HG02852 (cell line): ENCODE data around the gene DIAPH3.
"Not testable (repeated sequence)": the region's sequence is repeated elsewhere in the genome, so short reads cannot be mapped to it uniquely, and the experiment has no call there.

Experiments used
- ATAC-seq: cut with Tn5 transposase; IDR thresholded peaks from one replicate; pipeline ENCODE4 v1.9.1; 2021; ENCODE audit warnings: mild to moderate bottlenecking, moderate library complexity; ENCODE audit not compliant: unreplicated experiment

The DIAPH3 gene, protein sequence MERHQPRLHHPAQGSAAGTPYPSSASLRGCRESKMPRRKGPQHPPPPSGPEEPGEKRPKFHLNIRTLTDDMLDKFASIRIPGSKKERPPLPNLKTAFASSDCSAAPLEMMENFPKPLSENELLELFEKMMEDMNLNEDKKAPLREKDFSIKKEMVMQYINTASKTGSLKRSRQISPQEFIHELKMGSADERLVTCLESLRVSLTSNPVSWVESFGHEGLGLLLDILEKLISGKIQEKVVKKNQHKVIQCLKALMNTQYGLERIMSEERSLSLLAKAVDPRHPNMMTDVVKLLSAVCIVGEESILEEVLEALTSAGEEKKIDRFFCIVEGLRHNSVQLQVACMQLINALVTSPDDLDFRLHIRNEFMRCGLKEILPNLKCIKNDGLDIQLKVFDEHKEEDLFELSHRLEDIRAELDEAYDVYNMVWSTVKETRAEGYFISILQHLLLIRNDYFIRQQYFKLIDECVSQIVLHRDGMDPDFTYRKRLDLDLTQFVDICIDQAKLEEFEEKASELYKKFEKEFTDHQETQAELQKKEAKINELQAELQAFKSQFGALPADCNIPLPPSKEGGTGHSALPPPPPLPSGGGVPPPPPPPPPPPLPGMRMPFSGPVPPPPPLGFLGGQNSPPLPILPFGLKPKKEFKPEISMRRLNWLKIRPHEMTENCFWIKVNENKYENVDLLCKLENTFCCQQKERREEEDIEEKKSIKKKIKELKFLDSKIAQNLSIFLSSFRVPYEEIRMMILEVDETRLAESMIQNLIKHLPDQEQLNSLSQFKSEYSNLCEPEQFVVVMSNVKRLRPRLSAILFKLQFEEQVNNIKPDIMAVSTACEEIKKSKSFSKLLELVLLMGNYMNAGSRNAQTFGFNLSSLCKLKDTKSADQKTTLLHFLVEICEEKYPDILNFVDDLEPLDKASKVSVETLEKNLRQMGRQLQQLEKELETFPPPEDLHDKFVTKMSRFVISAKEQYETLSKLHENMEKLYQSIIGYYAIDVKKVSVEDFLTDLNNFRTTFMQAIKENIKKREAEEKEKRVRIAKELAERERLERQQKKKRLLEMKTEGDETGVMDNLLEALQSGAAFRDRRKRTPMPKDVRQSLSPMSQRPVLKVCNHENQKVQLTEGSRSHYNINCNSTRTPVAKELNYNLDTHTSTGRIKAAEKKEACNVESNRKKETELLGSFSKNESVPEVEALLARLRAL

DNA sequence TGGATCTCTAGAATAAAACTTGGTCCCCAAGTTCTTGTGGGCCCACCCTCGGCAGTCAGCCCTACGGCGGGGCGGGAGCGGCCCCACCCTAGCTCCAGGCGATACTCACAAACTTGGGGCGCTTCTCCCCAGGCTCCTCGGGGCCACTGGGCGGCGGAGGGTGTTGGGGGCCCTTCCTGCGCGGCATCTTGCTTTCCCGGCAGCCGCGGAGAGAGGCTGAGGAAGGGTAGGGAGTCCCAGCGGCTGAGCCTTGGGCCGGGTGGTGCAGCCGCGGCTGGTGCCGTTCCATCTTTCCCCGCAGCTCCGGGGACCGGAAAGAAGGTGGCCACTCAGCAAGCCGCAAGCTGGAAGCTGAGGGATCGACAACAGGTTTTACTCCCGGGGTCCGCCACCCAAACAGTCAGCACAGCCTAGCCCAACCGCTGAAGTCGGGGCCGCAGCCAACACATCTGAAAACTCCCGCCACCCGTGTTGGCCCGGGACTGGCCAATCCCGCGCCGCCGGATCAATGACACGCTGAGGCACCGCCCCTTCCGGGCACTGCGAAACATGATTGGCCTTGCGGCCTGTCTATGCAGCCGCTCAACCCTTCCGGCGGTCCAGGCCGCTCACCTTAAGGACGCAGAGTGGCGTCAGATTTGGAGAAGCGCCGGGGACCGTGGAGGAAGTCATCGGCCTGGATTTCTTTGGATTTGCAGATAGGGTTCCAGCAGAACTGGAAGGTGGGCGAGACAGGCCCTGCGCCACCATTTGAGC is at the start of gene DIAPH3:
Gene DIAPH3, minus strand, starts transcription at position 451 of the 756 bp plus-strand sequence. Its CDS starts 162 bp downstream, at position 289.
- ATAC-seq: peak; percentile 100

- no peak for ATAC-seq
Measured at GRCh38 chr13:60213236-60213744, 49.6 kb upstream of the DIAPH3 start.

DNA sequence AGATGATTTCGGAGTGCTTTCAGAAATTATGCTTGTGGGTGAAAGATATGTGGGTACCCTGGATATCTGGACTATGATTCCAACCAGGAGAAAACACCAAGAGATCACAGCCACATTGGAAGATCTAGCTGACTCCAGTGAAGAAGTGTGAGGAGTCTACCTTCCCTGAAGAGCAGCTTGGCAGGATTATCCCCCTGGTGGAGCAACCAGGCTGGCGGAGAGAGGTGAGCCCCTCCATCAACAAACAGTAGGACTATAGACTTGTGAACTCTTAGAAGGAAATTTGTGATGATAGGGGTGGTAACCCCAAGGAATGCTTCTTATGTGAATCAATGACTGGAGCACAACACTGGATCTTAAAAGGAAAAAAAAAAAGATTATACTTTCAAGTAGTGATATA is 47.8 kb upstream of the DIAPH3 start:
- no peak for ATAC-seq

GRCh38 chr13:60210510-60211330 is 47.0 kb upstream of the DIAPH3 start:
- no peak for ATAC-seq

DNA sequence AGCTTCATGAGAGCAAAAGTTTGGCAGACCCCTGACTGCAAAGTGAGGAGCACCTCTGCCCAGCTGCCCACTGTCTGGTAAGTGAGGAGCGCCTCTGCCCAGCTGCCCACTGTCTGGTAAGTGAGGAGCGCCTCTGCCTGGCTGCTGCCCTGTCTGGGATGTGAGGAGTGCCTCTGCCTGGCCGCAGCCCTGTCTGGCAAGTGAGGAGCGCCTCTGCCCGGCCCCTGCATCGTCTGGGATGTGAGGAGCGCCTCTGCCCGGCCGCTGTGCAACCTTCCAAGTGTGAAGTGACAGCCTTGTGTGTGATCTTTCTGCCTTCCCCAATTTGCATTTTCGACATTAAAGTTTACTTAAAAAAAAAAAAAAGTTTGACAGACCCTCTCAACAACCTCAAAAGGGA is 41.8 kb upstream of the DIAPH3 start:
- ATAC-seq: not testable (repeated sequence)

- ATAC-seq: no peak
Measured at GRCh38 chr13:60201286-60201685, 37.6 kb upstream of the DIAPH3 start.

DNA sequence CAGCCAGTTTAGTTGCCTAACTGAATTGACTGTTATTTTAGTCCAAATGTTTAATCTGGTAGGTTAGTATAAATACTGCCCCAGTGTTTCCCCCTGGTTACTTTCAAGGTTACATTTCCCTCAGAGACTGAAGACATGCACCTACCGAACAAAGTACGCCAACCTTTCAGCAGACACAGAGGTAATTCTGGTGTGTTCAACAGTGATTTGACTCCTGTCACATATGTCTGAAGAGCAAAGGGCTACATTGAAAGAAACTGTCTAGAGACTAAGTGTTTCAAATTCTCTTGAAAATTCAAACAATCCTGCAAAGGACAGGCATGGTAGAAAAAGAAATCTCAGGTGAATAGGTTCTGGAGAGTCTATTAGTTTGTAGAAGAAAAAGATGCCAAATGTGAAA is 32.2 kb upstream of the DIAPH3 start:
- ATAC-seq: not testable (repeated sequence)

GRCh38 chr13:60182907-60183306 is 19.2 kb upstream of the DIAPH3 start:
- no peak for ATAC-seq

- ATAC-seq: no peak
Measured at GRCh38 chr13:60178327-60178726, 14.6 kb upstream of the DIAPH3 start.

- ATAC-seq: no peak
Measured at GRCh38 chr13:60175571-60175970, 11.8 kb upstream of the DIAPH3 start.

GRCh38 chr13:60174113-60174512 is 10.4 kb upstream of the DIAPH3 start:
- no peak for ATAC-seq

- no peak for ATAC-seq
Measured at GRCh38 chr13:60172111-60172510, 8.4 kb upstream of the DIAPH3 start.

GRCh38 chr13:60170414-60170813 is 6.7 kb upstream of the DIAPH3 start:
- no peak for ATAC-seq

GRCh38 chr13:60169239-60170031 is 5.7 kb upstream of the DIAPH3 start:
- no peak for ATAC-seq

- no peak for ATAC-seq
Measured at GRCh38 chr13:60167121-60167520, 3.4 kb upstream of the DIAPH3 start.

- ATAC-seq: no peak
Measured at GRCh38 chr13:60165391-60166099, 1.8 kb upstream of the DIAPH3 start.

- peak; percentile 29 for ATAC-seq
Measured at GRCh38 chr13:60164234-60164889, 634 bp upstream of the DIAPH3 start.
